Measurements from ENCODE around the gene CCNO.

CCNO gene

DNA sequence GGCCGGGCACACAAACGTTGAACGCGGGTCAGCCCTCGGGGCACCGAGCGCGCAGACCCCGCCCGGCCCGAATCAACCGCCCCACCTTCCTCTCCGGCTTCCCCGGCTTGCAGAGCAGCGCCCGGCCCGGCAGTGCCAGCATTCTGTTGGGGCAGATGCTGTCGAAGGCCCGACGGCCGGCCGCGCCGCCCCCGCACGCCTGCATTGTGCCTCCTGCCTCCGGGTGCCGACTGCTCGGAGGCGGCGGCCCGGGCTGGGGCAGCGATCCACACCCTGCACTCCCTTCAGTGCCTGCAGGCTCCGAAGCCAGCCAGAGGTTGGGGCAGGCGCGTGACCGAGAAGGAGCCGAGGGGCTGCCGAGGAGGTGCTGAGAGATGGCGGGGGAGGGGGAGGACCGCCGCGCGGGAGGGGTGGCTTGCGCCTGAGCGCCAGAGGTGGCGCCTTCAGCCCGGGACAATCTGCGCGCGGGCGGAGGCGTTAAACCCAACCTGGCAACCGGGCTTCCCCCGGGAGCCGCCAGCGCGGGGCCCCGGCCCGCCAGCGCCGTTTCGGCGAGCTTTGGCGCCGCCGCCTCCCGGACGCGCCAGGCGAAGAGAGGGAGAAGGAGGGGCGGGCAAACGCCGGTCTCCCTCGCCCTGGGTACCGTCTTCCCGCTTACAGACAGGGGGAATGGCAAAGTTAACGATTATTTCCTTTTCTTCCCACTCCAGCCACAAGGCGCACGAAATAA, 6.3 kb downstream of the CCNO start, which contains the start of gene MCIDAS (continued):
- TF ChIP-seq ZEB2 (tag by site-specific recombination; IDR thresholded peaks at IDR 0.05) (peak; percentile 80; the same call in 1 of the 2 replicates), MEIS1 (CRISPR knock-in tag; IDR thresholded peaks at IDR 0.05; ENCODE audit: borderline replicate concordance) (no peak), EGR2 (tag by site-specific recombination; IDR thresholded peaks at IDR 0.05; ENCODE audit: low read depth) (peak; percentile 78), ZNF664 (tag by site-specific recombination; IDR thresholded peaks at IDR 0.05) (no peak), KLF1 (tag by site-specific recombination; IDR thresholded peaks at IDR 0.05) (peak; percentile 45), MYNN (tag by site-specific recombination; IDR thresholded peaks at IDR 0.05; ENCODE audit: borderline replicate concordance) (no peak), ZNF549 (tag by site-specific recombination; IDR thresholded peaks at IDR 0.05) (no peak), ZNF114 (tag by site-specific recombination; IDR thresholded peaks at IDR 0.05) (no peak), ZNF2 (tag by site-specific recombination; IDR thresholded peaks at IDR 0.05) (peak; percentile 9; the same call in 1 of the 2 replicates), ZFP37 (tag by site-specific recombination; IDR thresholded peaks at IDR 0.05) (peak; percentile 19; the same call in 1 of the 2 replicates), ZNF544 (tag by site-specific recombination; IDR thresholded peaks at IDR 0.05) (no peak), ZNF23 (tag by site-specific recombination; IDR thresholded peaks at IDR 0.05; ENCODE audit: borderline replicate concordance) (0 out of 2 replicates have a peak, but pooled peaks have one; percentile 26), MZF1 (tag by site-specific recombination; IDR thresholded peaks at IDR 0.05; ENCODE audit: borderline replicate concordance) (0 out of 2 replicates have a peak, but pooled peaks have one; percentile 8), ZNF24 (tag by site-specific recombination; IDR thresholded peaks at IDR 0.05) (peak; percentile 22; the same call in 1 of the 2 replicates), ZNF658 (tag by site-specific recombination; IDR thresholded peaks at IDR 0.05) (no peak), ZNF585B (tag by site-specific recombination; IDR thresholded peaks at IDR 0.05) (no peak), GLIS2 (tag by site-specific recombination; IDR thresholded peaks at IDR 0.05) (peak; percentile 76), ZNF792 (tag by site-specific recombination; IDR thresholded peaks at IDR 0.05) (0 out of 2 replicates have a peak, but pooled peaks have one; percentile 55), ZSCAN16 (tag by site-specific recombination; IDR thresholded peaks at IDR 0.05) (no peak)
- TF ChIP-seq, protein P1, sequence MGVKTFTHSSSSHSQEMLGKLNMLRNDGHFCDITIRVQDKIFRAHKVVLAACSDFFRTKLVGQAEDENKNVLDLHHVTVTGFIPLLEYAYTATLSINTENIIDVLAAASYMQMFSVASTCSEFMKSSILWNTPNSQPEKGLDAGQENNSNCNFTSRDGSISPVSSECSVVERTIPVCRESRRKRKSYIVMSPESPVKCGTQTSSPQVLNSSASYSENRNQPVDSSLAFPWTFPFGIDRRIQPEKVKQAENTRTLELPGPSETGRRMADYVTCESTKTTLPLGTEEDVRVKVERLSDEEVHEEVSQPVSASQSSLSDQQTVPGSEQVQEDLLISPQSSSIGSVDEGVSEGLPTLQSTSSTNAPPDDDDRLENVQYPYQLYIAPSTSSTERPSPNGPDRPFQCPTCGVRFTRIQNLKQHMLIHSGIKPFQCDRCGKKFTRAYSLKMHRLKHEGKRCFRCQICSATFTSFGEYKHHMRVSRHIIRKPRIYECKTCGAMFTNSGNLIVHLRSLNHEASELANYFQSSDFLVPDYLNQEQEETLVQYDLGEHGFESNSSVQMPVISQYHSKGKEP (tag by site-specific recombination; IDR thresholded peaks at IDR 0.05) = no peak
- TF ChIP-seq, protein P2, sequence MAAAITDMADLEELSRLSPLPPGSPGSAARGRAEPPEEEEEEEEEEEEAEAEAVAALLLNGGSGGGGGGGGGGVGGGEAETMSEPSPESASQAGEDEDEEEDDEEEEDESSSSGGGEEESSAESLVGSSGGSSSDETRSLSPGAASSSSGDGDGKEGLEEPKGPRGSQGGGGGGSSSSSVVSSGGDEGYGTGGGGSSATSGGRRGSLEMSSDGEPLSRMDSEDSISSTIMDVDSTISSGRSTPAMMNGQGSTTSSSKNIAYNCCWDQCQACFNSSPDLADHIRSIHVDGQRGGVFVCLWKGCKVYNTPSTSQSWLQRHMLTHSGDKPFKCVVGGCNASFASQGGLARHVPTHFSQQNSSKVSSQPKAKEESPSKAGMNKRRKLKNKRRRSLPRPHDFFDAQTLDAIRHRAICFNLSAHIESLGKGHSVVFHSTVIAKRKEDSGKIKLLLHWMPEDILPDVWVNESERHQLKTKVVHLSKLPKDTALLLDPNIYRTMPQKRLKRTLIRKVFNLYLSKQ (tag by site-specific recombination; IDR thresholded peaks at IDR 0.05; ENCODE audit: borderline replicate concordance) = no peak
- TF ChIP-seq, protein P3, sequence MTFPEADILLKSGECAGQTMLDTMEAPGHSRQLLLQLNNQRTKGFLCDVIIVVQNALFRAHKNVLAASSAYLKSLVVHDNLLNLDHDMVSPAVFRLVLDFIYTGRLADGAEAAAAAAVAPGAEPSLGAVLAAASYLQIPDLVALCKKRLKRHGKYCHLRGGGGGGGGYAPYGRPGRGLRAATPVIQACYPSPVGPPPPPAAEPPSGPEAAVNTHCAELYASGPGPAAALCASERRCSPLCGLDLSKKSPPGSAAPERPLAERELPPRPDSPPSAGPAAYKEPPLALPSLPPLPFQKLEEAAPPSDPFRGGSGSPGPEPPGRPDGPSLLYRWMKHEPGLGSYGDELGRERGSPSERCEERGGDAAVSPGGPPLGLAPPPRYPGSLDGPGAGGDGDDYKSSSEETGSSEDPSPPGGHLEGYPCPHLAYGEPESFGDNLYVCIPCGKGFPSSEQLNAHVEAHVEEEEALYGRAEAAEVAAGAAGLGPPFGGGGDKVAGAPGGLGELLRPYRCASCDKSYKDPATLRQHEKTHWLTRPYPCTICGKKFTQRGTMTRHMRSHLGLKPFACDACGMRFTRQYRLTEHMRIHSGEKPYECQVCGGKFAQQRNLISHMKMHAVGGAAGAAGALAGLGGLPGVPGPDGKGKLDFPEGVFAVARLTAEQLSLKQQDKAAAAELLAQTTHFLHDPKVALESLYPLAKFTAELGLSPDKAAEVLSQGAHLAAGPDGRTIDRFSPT (tag by site-specific recombination; IDR thresholded peaks at IDR 0.05) = peak; percentile 66
- TF ChIP-seq, protein P4, sequence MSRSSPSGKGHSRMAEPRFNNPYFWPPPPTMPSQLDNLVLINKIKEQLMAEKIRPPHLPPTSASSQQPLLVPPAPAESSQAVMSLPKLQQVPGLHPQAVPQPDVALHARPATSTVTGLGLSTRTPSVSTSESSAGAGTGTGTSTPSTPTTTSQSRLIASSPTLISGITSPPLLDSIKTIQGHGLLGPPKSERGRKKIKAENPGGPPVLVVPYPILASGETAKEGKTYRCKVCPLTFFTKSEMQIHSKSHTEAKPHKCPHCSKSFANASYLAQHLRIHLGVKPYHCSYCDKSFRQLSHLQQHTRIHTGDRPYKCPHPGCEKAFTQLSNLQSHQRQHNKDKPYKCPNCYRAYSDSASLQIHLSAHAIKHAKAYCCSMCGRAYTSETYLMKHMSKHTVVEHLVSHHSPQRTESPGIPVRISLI (tag by site-specific recombination; IDR thresholded peaks at IDR 0.05) = no peak
- TF ChIP-seq, protein P5, sequence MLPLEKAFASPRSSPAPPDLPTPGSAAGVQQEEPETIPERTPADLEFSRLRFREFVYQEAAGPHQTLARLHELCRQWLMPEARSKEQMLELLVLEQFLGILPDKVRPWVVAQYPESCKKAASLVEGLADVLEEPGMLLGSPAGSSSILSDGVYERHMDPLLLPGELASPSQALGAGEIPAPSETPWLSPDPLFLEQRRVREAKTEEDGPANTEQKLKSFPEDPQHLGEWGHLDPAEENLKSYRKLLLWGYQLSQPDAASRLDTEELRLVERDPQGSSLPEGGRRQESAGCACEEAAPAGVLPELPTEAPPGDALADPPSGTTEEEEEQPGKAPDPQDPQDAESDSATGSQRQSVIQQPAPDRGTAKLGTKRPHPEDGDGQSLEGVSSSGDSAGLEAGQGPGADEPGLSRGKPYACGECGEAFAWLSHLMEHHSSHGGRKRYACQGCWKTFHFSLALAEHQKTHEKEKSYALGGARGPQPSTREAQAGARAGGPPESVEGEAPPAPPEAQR (tag by site-specific recombination; IDR thresholded peaks at IDR 0.05) = no peak
- TF ChIP-seq, protein P6, sequence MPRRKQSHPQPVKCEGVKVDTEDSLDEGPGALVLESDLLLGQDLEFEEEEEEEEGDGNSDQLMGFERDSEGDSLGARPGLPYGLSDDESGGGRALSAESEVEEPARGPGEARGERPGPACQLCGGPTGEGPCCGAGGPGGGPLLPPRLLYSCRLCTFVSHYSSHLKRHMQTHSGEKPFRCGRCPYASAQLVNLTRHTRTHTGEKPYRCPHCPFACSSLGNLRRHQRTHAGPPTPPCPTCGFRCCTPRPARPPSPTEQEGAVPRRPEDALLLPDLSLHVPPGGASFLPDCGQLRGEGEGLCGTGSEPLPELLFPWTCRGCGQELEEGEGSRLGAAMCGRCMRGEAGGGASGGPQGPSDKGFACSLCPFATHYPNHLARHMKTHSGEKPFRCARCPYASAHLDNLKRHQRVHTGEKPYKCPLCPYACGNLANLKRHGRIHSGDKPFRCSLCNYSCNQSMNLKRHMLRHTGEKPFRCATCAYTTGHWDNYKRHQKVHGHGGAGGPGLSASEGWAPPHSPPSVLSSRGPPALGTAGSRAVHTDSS (tag by site-specific recombination; IDR thresholded peaks at IDR 0.05) = 0 out of 2 replicates have a peak, but pooled peaks have one; percentile 16
- TF ChIP-seq, protein P7, sequence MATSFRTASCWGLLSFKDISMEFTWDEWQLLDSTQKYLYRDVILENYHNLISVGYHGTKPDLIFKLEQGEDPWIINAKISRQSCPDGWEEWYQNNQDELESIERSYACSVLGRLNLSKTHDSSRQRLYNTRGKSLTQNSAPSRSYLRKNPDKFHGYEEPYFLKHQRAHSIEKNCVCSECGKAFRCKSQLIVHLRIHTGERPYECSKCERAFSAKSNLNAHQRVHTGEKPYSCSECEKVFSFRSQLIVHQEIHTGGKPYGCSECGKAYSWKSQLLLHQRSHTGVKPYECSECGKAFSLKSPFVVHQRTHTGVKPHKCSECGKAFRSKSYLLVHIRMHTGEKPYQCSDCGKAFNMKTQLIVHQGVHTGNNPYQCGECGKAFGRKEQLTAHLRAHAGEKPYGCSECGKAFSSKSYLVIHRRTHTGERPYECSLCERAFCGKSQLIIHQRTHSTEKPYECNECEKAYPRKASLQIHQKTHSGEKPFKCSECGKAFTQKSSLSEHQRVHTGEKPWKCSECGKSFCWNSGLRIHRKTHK (tag by site-specific recombination; IDR thresholded peaks at IDR 0.05) = no peak

Measured in HEK293 (cell line).